Measurements from ENCODE around the gene MPC1L.

Gene MPC1L

GRCh38 chrX:40625294-40625693 is 2.1 kb downstream of the MPC1L start:
- in situ Hi-C loops (cut with MboI; ENCODE audit: low sequenced_read_pairs): loop anchor here (25.0 kb wide), 1 partner anchor 512 kb away; no protein-coding TSS in a partner anchor

- in situ Hi-C loops (cut with MboI; ENCODE audit: low sequenced_read_pairs): loop anchor here (25.0 kb wide), 1 partner anchor 509 kb away; no protein-coding TSS in a partner anchor
Observed at GRCh38 chrX:40628506-40628905, 5.3 kb downstream of the MPC1L start.

- in situ Hi-C loops (cut with MboI; ENCODE audit: low sequenced_read_pairs): loop anchor here (25.0 kb wide), 1 partner anchor 505 kb away; no protein-coding TSS in a partner anchor
Observed at GRCh38 chrX:40632199-40632598, 9.0 kb downstream of the MPC1L start.

- in situ Hi-C loops (cut with MboI; ENCODE audit: low sequenced_read_pairs): loop anchor here (25.0 kb wide), 1 partner anchor 500 kb away; no protein-coding TSS in a partner anchor
Observed at GRCh38 chrX:40637687-40638086, 14.5 kb downstream of the MPC1L start.

- in situ Hi-C loops (cut with MboI; ENCODE audit: low sequenced_read_pairs): loop anchor here (25.0 kb wide), 1 partner anchor 493 kb away; no protein-coding TSS in a partner anchor
Observed at GRCh38 chrX:40644176-40644575, 20.9 kb downstream of the MPC1L start.

GRCh38 chrX:40644821-40645358 is 21.7 kb downstream of the MPC1L start:
- in situ Hi-C loops (cut with MboI; ENCODE audit: low sequenced_read_pairs): loop anchor here (25.0 kb wide), 1 partner anchor 492 kb away; no protein-coding TSS in a partner anchor

GRCh38 chrX:40646489-40647306 is 23.5 kb downstream of the MPC1L start:
- in situ Hi-C loops (cut with MboI; ENCODE audit: low sequenced_read_pairs): loop anchor here (25.0 kb wide), 1 partner anchor 491 kb away; no protein-coding TSS in a partner anchor

- in situ Hi-C loops (cut with MboI; ENCODE audit: low sequenced_read_pairs): loop anchor here (25.0 kb wide), 1 partner anchor 490 kb away; no protein-coding TSS in a partner anchor
Observed at GRCh38 chrX:40647307-40648197, 24.3 kb downstream of the MPC1L start, which contains the start of gene CXorf38. Gene CXorf38, minus strand, starts transcription at chrX:40647561. Its CDS starts 41 bp downstream, at chrX:40647520.

- in situ Hi-C loops (cut with MboI; ENCODE audit: low sequenced_read_pairs): loop anchor here (25.0 kb wide), 1 partner anchor 136 kb away; no protein-coding TSS in a partner anchor
Observed at GRCh38 chrX:40651620-40652223, 28.5 kb downstream of the MPC1L start.

GRCh38 chrX:40652664-40653063 is 29.4 kb downstream of the MPC1L start:
- in situ Hi-C loops (cut with MboI; ENCODE audit: low sequenced_read_pairs): loop anchor here (25.0 kb wide), 1 partner anchor 135 kb away; no protein-coding TSS in a partner anchor

- in situ Hi-C loops (cut with MboI; ENCODE audit: low sequenced_read_pairs): loop anchor here (25.0 kb wide), 1 partner anchor 134 kb away; no protein-coding TSS in a partner anchor
Observed at GRCh38 chrX:40653535-40653934, 30.3 kb downstream of the MPC1L start.

GRCh38 chrX:40660381-40660780 is 37.2 kb downstream of the MPC1L start:
- in situ Hi-C loops (cut with MboI; ENCODE audit: low sequenced_read_pairs): loop anchor here (25.0 kb wide), 1 partner anchor 127 kb away; no protein-coding TSS in a partner anchor

GRCh38 chrX:40661489-40661888 is 38.3 kb downstream of the MPC1L start:
- in situ Hi-C loops (cut with MboI; ENCODE audit: low sequenced_read_pairs): loop anchor here (25.0 kb wide), 1 partner anchor 126 kb away; no protein-coding TSS in a partner anchor

- in situ Hi-C loops (cut with MboI; ENCODE audit: low sequenced_read_pairs): loop anchor here (25.0 kb wide), 1 partner anchor 124 kb away; no protein-coding TSS in a partner anchor
Observed at GRCh38 chrX:40663078-40663740, 40.0 kb downstream of the MPC1L start.

GRCh38 chrX:40663880-40664630 is 40.8 kb downstream of the MPC1L start:
- in situ Hi-C loops (cut with MboI; ENCODE audit: low sequenced_read_pairs): loop anchor here (25.0 kb wide), 1 partner anchor 123 kb away; no protein-coding TSS in a partner anchor

GRCh38 chrX:40671126-40671525 is 47.9 kb downstream of the MPC1L start:
- in situ Hi-C loops (cut with MboI; ENCODE audit: low sequenced_read_pairs): loop anchor here (25.0 kb wide), 1 partner anchor 116 kb away; no protein-coding TSS in a partner anchor
